Neural cell (in vitro differentiated cells): ENCODE data around the gene ARHGEF11. TPM values are rescaled to one million over a fixed set of nuclear protein-coding genes. Genes with fewer than 3 reads are reported as not detected.

Experiments
- H2AFZ ChIP-seq: fragments of 200-600, 300-800 bp; sonication (generic), shearing (Covaris generic); 2 replicates; pipeline ENCODE4 v1.6.0; 2014; ENCODE audit warnings: low read depth, mild to moderate bottlenecking, antibody characterized with exemption, low read length, moderate library complexity
- H3F3A ChIP-seq: fragments of 200-600 bp; shearing (Covaris generic); 2 replicates; pipeline ENCODE4 v1.6.1; 2016; ENCODE audit warnings: mild to moderate bottlenecking, moderate library complexity, mixed read lengths, antibody characterized with exemption, low read length; ENCODE audit not compliant: insufficient read depth, poor library complexity, severe bottlenecking
- H3K27ac ChIP-seq: fragments of 200-600, 300-800 bp; sonication (generic), shearing (Covaris generic); 2 replicates; pipeline ENCODE4 v1.5.1; 2014; ENCODE audit warnings: mild to moderate bottlenecking, low read length, moderate library complexity
- H3K27me3 ChIP-seq: fragments of 300-800, 200-600 bp; sonication (generic), shearing (Covaris generic); 2 replicates; pipeline ENCODE4 v1.6.0; 2014; ENCODE audit warnings: mild to moderate bottlenecking, low read depth, low read length, moderate library complexity; ENCODE audit not compliant: insufficient read depth
- H3K36me3 ChIP-seq: fragments of 300-800, 200-600 bp; sonication (generic), shearing (Covaris generic); 2 replicates; pipeline ENCODE4 v1.5.1; 2014; ENCODE audit warnings: mild to moderate bottlenecking, antibody characterized with exemption, low read length, moderate library complexity; ENCODE audit not compliant: insufficient read depth
- H3K4me2 ChIP-seq: fragments of 300-800, 200-600 bp; sonication (generic), shearing (Covaris generic); 2 replicates; pipeline ENCODE4 v1.6.0; 2014; ENCODE audit warnings: mild to moderate bottlenecking, low read length
- H3K4me3 ChIP-seq: fragments of 300-800, 200-600 bp; sonication (generic), shearing (Covaris generic); 2 replicates; pipeline ENCODE4 v1.5.1; 2014; ENCODE audit warnings: mild to moderate bottlenecking, low read length, moderate library complexity
- H3K79me2 ChIP-seq: fragments of 200-600 bp; shearing (Covaris generic); replicated peaks from 2 replicates; pipeline ENCODE4 v1.6.0; 2014; ENCODE audit warnings: mild to moderate bottlenecking, low read length, moderate library complexity; ENCODE audit not compliant: insufficient read depth
- H3K9ac ChIP-seq: fragments of 300-800, 200-600 bp; sonication (generic), shearing (Covaris generic); 2 replicates; pipeline ENCODE4 v1.6.1; 2016; ENCODE audit warnings: mild to moderate bottlenecking, low read length, mixed read lengths
- H3K9me2 ChIP-seq: fragments of 200-600 bp; shearing (Covaris generic); 2 replicates; pipeline ENCODE4 v1.6.1; 2016; ENCODE audit warnings: mild to moderate bottlenecking, low read length, mixed read lengths; ENCODE audit not compliant: insufficient read depth
- H3K9me3 ChIP-seq: fragments of 200-600, 300-800 bp; sonication (generic), shearing (Covaris generic); 2 replicates; pipeline ENCODE4 v1.6.1; 2016; ENCODE audit warnings: mild to moderate bottlenecking, mixed run types, low read length, moderate library complexity, mixed read lengths
- H4K20me1 ChIP-seq: fragments of 200-600 bp; shearing (Covaris generic); 2 replicates; pipeline ENCODE4 v1.6.1; 2016; ENCODE audit warnings: mild to moderate bottlenecking, mixed run types; ENCODE audit not compliant: insufficient read depth
- CTCF ChIP-seq: fragments of 450-650 bp; IDR thresholded peaks from 2 replicates; pipeline ENCODE4 v1.5.1; 2014; ENCODE audit warnings: antibody characterized with exemption, mild to moderate bottlenecking, moderate library complexity; ENCODE audit not compliant: poor library complexity, severe bottlenecking
- EP300 ChIP-seq: fragments of 450-650 bp; conservative IDR thresholded peaks from 2 replicates; pipeline ENCODE4 v1.6.1; 2014; ENCODE audit warnings: antibody characterized with exemption, mild to moderate bottlenecking, moderate library complexity; ENCODE audit not compliant: poor library complexity, severe bottlenecking
- EZH2 ChIP-seq: fragments of 200-600, 300-800 bp; shearing (Covaris generic), sonication (generic); IDR thresholded peaks from 2 replicates; pipeline ENCODE4 v1.6.1; 2014; ENCODE audit warnings: antibody characterized with exemption, low read length, borderline replicate concordance, mild to moderate bottlenecking; ENCODE audit not compliant: insufficient read depth, poor library complexity, severe bottlenecking
- MXI1 ChIP-seq: fragments of 450-650 bp; conservative IDR thresholded peaks from 2 replicates; pipeline ENCODE4 v1.6.1; 2014; ENCODE audit warnings: antibody characterized with exemption, mild to moderate bottlenecking; ENCODE audit not compliant: poor library complexity, severe bottlenecking
- POLR2AphosphoS5 ChIP-seq: IDR thresholded peaks from 2 replicates; pipeline ENCODE4 v1.6.1; 2012
- RAD21 ChIP-seq: fragments of 450-650 bp; conservative IDR thresholded peaks from 2 replicates; pipeline ENCODE4 v1.6.1; 2014; ENCODE audit warnings: antibody characterized with exemption, mild to moderate bottlenecking, moderate library complexity
- REST ChIP-seq: IDR thresholded peaks from 2 replicates; pipeline ENCODE4 v1.6.1; 2012; ENCODE audit warnings: borderline replicate concordance
- SMC3 ChIP-seq: fragments of 450-650 bp; conservative IDR thresholded peaks from 2 replicates; pipeline ENCODE4 v1.6.1; 2014; ENCODE audit warnings: antibody characterized with exemption, mild to moderate bottlenecking, moderate library complexity; ENCODE audit not compliant: poor library complexity
- TAF1 ChIP-seq: IDR thresholded peaks from 2 replicates; pipeline ENCODE4 v1.6.1; 2012; ENCODE audit warnings: low read depth
- polyA plus RNA-seq: library from polyadenylated mRNA; depleted of rRNA; stranded (reverse); fragments of >200 nt; gene quantifications from 2 replicates; pipeline ENCODE4 v1.2.3, GENCODE V29; 2014

Gene ARHGEF11
- polyA plus RNA-seq, 1 donor from 2014 or later: 33.2 TPM

- H3F3A ChIP-seq: no peaks in the 10 kb centered on the region
- no peaks in the 10 kb centered on the region for H3K27me3 ChIP-seq
- no peak overlapping the region for H3K9ac ChIP-seq
- peaks cover 23% of the 10 kb centered on the region for H3K36me3 ChIP-seq
- no peak overlapping the region for H3K4me2 ChIP-seq
- H3K9me2 ChIP-seq: no peaks in the 10 kb centered on the region
- no peak overlapping the region for H3K4me3 ChIP-seq
- no peaks in the 10 kb centered on the region for H4K20me1 ChIP-seq
- H3K27ac ChIP-seq: no peak overlapping the region
- H2AFZ ChIP-seq: no peak overlapping the region
- no peaks in the 10 kb centered on the region for H3K79me2 ChIP-seq
- no peak for TF ChIP-seq EP300
- TF ChIP-seq REST: no peak
- TF ChIP-seq CTCF: no peak
- TF ChIP-seq EZH2: no peak
- TF ChIP-seq SMC3: no peak
- TF ChIP-seq TAF1: no peak
- TF ChIP-seq MXI1: no peak
- TF ChIP-seq RAD21: no peak
- TF ChIP-seq POLR2AphosphoS5: no peak
- no peaks in the 10 kb centered on the region for H3K9me3 ChIP-seq
Measured at GRCh38 chr1:156947818-156948525, 97.6 kb downstream of the ARHGEF11 start.

GRCh38 chr1:156947127-156947526 lies 98.4 kb downstream of the ARHGEF11 start:
- no peak overlapping the region for H3K4me2 ChIP-seq
- H3K9ac ChIP-seq: no peak overlapping the region
- no peak for TF ChIP-seq REST
- TF ChIP-seq EZH2: no peak
- no peak for TF ChIP-seq POLR2AphosphoS5
- no peak for TF ChIP-seq CTCF
- no peak for TF ChIP-seq SMC3
- TF ChIP-seq RAD21: no peak
- TF ChIP-seq MXI1: no peak
- TF ChIP-seq EP300: no peak
- TF ChIP-seq TAF1: no peak
- no peaks in the 10 kb centered on the region for H3K9me3 ChIP-seq
- no peak overlapping the region for H3K27ac ChIP-seq
- H3F3A ChIP-seq: no peaks in the 10 kb centered on the region
- H3K9me2 ChIP-seq: no peaks in the 10 kb centered on the region
- H3K27me3 ChIP-seq: no peaks in the 10 kb centered on the region
- H2AFZ ChIP-seq: no peak overlapping the region
- H4K20me1 ChIP-seq: no peaks in the 10 kb centered on the region
- H3K4me3 ChIP-seq: no peak overlapping the region
- peaks cover 23% of the 10 kb centered on the region for H3K36me3 ChIP-seq
- no peaks in the 10 kb centered on the region for H3K79me2 ChIP-seq
